GM18858 (cell line): ENCODE measurements around the gene CYP2C9.

Experiments used
- ATAC-seq: cut with Tn5 transposase; IDR thresholded peaks from one replicate; pipeline ENCODE4 v1.9.1; 2021; ENCODE audit not compliant: unreplicated experiment

Gene CYP2C9

GRCh38 chr10:95035332-95036295 is 97.2 kb downstream of the CYP2C9 start:
- no peak for ATAC-seq

- no peak for ATAC-seq
Measured at GRCh38 chr10:95039281-95039680, 100.8 kb downstream of the CYP2C9 start.
